CD4-positive, alpha-beta T cell treated with Interleukin-12 subunit alpha and Interleukin-12 subunit beta, for 1 hour (primary cell): Measurements from ENCODE around the gene NTNG1.

Experiments used
- DNase-seq: peaks from one replicate; pipeline ENCODE4 v3.0.0-alpha.2; 2020

NTNG1 gene

DNA sequence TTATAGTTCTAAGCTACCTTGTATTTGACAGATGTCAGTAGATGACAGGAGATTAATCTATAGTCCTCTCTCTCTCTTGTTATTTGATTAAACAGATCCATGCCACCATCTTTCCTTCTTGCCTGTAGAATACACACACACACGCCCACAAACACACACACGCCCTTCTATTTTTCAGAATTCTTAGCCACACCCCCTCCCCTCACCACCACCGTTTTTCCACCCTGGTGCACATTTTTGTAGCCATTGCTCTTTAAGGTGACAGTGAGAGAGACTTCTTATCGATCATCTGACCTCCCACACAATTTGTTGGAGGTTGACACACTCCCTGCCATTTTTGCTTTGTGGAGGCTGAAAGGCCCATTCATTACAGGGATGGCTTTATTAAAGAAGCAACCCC is 123.2 kb downstream of the NTNG1 start:
- no peak for DNase-seq

DNA sequence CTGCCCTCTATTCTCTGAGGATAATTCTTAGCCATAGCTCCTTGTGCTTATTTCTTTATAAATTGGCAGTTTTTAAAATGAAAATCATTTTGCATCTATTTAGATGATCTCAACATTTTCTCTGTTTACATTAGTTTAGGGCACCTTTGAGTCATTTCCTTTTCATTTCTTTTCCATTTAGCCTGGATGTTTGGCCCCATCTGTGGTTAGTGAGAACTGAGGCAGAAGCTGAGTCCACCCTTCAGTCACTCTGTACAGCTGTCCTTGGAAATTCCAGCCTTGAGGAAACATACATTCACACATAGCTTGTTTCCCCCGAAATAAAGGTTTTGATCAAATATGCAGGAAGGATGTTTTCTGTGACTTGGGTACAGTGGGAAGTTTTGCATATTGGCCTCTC is 123.7 kb downstream of the NTNG1 start:
- DNase-seq, result no peak

DNA sequence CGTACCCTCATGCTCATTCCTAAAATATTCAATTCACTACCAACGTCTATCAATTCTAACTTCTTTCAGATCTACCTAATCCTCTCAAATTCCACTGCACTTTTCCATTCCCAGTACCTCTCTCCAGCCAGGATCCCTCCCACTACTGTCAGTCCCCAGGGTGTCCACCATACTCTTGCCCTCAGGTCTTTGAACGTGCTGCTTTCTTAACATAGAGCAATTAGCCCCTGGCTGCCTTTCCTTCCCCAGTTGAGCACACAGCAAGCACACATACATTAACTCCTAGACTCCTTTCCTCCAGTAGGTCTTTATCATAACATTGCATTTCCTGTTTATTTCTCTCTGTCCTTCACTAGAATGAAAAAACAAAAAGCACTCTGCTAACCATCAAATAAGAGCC is 126.7 kb downstream of the NTNG1 start:
- DNase-seq, result no peak

DNA sequence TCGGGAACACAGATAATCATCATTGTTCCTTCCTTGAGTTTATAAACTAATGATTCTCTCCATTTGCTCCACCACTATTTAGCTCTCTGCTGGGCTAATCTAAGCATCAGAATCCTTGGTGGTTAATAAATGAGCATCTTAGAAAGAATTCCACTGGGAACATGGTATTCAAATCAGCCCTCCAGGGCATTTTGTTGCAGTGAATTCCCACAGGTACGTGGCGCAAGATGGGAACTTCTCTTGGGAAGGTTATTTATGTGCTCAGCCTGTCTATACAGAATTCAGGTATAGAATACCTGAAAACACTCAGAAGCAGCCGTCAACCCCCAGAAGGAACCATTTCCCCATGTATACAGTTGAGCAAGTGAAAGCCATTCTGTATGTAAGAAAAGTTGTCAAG is 131.5 kb downstream of the NTNG1 start:
- no peak for DNase-seq

DNA sequence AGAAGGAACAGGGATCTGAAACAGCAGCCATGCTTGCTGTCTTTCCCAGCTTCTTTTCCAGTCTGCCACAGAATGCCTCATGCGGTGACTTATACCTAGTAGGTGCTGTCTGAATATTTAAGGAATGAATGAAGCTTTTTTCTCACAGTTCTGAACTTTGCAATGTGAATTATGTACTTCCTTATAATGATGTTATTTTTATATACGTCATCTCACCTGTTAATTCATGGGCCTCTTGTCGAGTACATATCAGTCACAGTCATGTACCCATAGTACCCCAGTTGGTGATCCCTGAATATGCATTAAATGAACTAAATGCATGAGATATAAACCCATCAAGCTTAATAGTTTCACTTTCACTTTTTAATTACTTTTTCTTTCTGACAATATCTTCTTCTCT is 132.7 kb downstream of the NTNG1 start:
- no peak for DNase-seq

DNA sequence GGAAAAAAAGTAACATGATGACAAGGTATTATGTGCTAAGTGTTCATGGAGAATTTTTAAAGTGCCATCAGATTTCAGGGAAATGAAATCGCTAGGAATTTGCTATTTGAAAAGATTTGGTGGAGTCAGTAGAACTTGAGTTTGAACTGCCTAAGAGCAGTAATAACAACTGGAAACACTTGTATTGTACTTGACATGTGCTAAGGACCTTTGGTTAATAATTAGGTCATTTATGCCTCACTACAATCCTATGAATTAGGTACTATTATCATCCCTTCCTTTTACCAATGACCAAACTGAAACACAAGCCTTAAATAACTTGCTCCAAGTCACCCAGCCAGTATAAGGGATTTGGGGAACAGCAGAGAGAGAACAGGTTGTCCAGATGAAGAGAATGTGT is 133.4 kb downstream of the NTNG1 start:
- DNase-seq, result no peak

DNA sequence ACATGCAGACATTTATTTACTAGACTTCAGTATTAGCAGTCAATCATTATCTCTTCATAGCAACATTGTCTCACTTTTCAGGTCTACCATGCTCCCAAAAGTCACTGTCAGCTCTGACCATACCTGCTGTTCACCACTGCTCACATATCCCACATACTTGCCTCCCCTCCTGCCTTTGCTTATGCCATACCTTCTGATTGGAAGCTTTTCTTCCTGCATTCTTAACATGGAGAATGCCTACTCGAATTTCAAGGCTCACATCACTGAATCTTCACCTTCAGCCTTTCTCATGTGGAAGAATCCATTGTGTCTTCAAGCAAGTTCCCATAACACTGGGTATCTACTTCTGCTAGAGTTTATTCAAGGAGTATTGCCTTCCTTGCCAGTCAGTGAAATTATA is 135.4 kb downstream of the NTNG1 start:
- no peak for DNase-seq

DNA sequence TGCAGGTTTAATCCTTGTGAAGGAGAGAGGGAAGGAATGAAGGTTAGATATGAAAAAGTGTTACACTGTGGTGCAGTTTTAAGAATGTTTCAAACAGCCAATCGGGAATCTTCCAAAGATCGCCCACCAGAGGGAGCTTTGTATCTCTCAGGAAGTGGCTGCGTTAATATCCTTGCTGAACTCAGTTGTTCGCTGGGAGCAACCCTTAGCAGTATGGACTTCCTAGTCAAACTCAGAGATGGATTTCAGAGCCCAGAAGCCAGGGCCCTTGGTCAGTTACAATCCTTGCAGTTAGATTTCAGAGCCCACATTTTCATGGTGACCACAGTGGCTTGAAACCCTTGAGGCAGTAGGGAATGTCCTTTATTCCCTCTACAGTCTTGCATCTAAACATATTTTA is 136.2 kb downstream of the NTNG1 start:
- no peak for DNase-seq

DNA sequence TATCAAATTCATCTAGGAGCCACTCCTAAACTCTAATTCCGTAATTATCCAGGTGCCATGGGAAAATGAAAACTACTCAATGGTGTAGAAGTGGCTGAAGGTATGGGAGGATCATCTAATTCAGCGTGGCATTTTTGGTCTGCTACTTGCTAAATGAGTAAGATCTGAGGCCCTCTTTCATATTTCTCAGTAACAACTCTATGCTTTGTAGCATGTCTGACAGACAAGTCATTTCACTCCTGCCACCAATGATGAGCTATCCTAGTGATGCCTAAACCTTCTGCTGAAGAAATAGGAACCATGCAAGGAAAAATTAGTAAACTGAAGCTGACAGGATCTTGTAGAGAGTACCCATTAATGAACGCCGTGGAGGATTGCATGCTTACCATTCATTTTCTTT is 145.3 kb downstream of the NTNG1 start:
- no peak for DNase-seq

DNA sequence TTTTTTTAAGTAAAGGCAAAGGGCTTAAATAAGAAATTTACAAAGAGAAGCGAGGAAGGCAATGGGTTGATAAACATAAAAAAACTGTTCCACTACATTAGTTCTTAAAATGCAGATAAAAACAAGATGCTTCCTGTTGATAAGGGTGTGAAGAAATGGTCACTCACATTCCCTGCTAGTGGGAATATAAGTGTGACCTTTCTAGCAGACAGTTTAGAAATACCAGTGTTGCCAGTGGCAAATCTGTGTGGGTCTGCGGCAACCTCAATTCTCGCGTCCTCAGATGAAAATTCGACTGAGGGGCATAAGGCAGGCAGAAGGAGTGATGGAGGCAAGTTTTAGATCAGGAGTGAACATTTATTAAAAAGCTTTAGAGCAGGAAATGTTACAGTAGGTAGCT is 151.1 kb downstream of the NTNG1 start:
- no peak for DNase-seq

DNA sequence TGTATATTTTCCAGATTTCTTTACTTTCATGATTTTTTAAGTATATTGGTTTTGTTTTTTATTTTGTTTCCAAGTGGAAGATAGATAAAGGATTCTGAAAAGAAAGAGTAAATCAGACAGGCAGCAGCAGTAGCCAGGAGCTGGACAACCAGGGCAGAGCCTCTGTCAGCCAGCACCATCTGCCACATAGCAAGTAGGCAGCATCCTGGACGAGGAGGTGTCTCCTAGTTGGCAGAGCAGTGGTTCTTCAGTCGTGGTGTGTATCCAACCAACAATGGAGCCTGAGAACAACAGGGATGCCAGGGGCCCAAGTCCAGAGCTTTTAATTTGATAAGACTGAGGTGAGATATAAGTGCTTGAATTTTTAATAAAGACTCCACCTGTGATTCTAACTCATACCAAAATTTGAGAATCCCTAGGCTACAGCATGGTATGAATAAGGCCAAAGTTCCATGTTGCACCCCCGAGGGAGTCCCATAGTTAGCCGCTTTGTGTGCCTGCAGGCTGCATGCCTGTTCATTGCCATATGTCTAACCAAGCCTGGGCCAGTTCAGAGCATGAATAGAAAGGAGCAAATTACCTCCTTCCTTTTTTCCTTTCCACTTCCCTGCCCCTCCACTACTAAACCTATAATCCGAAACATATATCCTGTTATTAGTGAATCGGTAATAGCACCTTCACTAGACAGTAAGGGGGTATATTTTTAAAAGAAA is 153.2 kb downstream of the NTNG1 start:
- DNase-seq, result no peak

DNA sequence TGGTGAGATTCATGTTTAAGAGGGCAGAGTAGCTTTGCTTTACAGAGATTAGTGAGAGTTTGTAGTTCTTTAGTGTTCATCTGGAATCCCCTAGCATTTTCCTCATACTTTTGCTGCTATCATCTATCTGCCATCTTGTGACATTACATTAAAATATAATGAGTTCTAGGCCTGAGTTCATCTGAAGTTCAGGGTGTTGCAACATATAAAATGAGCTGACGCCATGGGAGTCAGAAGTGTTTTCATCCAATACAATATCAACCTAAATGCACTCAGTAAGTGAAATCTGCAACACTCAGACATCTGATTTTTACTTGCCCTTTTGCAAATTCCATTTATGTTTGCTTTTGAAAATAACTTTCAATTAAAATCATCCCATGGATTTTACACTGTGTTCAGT is 153.8 kb downstream of the NTNG1 start:
- DNase-seq, result no peak

DNA sequence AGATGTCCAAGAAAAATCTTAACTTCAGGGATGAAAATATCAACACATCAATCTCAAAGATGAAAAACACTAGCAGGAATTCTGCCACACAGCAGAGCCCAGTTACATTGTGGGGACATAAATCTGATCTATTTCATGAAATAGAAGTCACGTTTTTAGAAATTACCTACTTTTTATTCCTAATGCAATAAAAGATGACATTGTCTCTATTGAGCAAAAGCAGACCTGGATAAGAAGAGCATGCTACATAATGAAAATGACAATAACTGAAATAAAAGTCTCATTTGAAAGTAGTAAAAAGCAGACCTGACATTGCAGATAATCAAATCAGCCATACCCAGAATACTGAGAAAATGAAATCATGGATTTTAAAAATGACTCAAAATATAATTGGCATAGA is 156.8 kb downstream of the NTNG1 start:
- DNase-seq, result no peak

DNA sequence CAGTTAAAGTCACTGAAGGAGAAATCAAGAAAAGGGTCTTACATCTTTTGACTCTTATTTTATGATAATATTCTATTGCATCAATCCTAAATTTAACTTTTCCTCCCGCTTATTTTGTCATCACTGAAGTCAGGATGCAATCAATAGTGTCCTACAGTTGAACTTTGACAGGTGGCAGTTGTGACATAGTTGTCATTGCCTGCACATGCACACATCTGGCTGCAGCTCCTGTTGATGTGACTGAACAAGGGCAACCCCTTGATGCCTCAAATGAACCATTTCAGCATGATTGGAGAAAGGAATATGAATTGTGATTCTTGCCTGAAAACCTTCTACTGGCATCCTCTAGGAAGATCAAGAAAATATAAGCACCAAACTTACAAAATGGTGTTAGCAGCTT is 157.7 kb downstream of the NTNG1 start:
- DNase-seq, result no peak

DNA sequence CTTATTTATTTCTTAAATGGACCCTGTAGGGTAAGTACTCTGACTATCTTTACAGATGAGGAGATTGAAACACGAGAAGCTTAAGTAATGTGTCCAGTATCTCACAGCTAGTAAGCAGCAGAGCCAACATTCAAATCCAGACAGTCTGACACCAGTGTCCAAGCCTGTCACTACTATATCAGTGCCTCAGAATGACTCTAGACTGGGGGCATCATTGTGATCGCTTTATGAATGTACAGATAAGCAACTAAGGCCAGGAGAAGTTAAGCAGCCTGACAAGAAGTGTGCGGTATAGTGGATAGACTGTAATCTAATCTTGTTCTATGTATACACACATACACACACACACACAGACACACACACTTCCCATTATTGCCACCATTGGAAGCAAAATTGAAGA is 158.7 kb downstream of the NTNG1 start:
- DNase-seq, result no peak

DNA sequence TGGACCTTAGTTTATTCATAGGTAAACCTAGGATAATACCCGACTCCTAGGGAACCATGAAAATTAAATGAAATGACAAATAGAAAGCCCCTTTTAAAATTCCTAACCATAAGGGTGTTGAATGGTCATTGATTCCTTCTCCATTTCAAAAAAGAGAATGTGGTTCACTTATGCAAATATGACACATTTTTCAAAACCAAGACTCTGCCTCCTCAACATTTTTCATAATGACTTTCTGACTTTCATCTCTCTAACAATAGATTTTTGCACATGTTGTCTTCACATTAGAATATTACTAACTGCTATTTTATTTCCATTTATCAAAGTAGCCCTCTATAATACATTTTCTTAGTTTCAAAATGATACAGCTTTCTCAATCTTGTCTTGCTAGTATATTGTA is 169.1 kb downstream of the NTNG1 start:
- no peak for DNase-seq

DNA sequence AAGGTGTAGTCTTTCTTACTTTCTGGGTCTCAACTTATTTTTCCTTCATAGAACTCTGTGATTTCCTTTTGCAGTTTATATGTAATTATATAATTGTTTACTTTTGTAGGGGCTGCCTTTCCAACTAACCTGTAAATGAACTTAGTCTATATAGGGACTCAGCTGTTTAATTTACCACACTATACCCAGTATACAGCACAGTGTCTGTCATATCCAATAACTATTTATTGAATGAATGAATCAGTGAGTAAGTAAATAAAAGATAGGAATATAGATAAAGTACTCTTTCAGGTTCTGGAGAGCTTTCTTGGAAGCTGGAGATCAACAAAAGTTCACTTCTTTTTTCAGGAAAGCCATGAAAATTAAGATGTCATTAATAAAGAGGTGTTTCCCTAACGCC is 174.8 kb downstream of the NTNG1 start:
- DNase-seq, result no peak

DNA sequence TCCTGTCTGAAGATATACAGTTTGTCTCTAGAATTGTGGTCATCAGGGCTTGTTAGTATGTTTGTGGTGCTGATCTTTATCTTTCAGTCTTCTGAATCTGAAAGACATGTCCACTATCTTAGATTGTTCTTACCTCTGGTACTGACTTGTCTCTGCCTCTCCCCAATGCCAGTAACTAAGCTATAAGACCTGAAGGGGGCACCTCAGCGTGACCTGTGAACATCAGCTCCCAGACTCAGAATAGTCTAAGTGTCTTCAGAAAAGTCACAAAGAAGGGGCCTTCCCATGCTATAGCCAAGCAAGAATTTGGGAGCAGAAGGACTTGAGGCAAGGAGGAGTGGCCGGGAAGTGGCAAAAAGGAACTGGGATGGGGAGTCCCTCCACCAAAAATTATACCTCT is 178.1 kb downstream of the NTNG1 start:
- DNase-seq, result no peak

DNA sequence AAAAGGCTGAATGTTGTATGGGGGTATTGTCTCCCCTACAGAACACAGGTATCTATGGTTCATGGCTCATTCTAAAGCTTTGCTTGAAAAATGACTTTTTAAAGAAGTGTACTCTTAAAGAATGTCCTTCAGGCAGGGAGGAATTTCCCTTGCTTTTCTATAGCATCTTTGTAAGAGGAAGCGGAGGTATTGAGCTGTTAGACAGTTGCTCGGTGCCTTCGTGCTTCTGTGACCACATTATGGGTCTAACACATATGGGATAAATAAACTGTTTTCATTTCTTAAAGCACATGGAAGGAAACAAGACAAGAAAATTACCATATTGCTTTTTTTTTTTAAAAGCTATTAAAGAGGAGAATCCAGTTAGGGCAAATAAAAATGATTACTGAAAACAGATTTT is 182.9 kb downstream of the NTNG1 start:
- no peak for DNase-seq

DNA sequence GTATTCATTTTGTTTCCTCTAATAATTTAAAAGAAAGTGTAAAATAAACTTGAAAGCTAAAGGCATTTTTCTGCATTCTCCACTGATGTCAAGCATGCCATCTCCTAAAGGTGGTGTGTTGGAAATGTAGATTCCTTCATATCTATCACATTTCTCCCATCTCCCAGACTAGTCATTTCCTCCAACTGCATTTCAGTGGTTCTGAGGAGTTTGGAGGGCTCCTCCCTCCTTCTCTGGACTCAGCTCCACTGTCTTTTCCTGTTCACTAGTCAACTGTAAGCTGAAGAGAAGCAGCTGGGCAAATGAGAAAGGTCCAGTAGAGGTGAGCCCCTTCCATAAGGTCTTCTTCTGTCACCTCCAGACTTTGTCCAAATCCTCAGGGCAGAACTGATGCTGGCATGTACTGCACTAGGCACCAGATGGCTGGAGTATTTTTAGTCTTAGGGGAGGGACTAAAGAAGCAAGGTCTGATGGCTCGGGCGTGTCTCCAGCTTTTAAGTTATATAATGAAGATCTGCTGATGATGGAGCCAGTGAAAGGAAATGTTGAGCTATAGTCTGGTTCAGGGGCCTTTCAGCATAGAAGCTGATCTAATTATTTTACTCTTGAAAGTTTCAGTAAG is 186.1 kb downstream of the NTNG1 start:
- DNase-seq, result no peak

DNA sequence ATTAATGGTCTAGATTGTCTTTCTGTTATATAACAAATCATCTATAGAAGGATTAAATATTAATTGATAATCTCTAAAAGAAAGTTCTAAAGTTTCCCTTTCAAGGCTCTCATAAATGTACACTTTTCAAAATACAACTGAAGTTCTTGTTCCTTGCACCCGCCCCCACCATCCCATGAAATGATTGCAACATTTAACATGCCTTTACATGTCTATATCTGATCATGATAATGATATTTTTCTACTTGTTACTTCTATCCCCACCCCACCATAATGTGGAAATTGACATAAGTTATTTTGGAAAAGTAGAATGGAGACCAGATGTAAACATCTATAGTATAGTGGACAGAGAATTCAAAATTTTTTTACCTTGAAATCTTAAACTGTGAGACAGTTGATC is 186.6 kb downstream of the NTNG1 start:
- DNase-seq, result no peak

DNA sequence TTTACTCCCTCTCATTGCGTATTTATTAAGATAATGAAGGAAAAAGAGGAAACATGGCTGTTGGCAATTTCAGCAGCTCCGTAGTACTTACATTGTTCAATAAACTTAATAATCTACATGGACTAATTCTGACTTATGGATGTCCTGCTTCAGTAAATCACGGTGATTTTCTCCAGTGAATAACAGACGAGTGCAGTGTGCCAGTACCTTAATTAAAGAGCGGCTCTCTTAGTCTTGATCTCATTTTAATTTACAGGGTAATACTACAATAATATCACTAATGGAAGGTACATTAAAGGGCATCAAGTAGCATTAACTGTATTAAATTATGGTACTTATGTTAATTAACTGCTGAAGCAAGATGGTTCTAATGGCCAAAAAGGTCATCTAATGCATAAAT is 187.2 kb downstream of the NTNG1 start:
- DNase-seq, result no peak

DNA sequence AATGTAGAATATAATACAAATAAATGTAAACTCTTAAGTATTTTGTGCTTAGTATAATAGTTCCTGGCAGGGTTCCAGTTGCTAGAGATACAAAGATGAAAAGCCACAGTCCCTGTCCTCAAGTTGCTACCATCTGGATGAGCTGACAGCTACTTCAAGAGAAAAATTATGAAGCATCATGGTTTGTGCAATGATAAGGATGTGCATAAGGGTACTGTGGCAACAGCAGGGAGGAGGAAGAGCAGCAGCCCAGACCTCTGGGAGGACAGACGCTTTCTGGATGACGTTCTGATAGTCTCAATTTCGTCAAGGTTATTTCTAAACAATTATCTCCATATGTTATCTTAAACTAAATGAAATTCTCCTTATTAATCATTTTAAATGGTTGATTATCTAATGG is 198.9 kb downstream of the NTNG1 start:
- DNase-seq, result no peak

DNA sequence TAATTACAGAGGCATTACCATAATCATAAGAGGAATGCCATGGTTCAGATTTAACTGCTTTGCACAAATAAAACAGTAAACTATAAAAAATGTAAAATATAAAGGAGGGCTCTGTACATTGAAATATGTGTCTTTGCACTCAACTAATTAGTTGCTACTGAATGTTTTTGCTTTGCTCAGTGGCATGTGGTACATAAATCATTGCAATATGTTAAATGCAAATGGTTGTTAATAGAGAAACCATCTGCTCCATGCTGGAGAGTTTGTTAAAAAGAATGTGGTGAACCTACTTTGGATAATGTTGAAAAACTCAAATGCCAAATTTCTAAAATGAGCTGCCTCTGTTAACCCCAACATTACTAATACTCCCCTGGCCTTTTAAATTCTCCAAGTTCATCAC is 201.5 kb downstream of the NTNG1 start:
- DNase-seq, result no peak

DNA sequence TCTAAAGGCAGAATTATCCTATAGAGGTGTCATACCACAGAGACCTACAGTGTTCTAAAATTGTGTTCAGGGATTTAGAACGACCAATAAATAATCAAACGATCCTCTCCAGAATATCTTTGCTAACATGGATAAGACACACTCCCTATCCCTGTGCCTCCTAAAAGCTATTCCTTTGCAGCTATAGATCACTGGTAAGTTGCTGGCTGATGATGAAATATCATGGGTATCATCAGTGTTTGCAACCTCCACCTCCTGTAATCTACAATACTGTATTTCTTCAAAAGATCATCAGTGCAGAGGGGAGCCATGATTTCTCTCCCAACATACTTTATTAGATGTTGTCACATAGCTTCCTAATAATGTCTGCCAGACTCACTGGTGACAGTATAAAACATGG is 201.9 kb downstream of the NTNG1 start:
- no peak for DNase-seq
